ENCODE measurements around the gene PLCH2. TPM values are rescaled to one million over a fixed set of nuclear protein-coding genes. Genes with fewer than 3 reads are reported as not detected.

The PLCH2 gene
- polyA plus RNA-seq, 1 of the 3 experiments (the other 2 are of a cell fraction), result 0.08 TPM

DNA sequence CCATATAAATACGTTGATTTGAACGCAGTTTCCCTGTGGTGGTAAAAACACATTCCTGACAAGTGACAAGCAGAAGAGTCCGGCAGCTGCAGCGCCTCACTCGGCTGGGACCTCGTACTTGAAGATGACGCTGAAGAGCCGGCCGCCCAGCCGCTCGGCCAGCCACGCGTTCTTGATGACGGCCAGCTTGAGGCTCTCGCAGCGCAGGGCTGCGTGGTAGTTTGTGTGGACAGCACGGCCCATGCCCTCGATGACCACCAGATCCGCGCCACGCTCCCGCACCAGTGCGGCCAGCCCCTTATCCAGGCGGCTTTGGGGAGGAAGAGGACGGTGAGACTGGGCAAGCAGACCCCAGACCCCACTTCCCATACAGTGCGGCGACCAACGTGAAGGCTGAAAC lies 32.7 kb downstream of the PLCH2 start (continued):
- TF ChIP-seq, protein P1, sequence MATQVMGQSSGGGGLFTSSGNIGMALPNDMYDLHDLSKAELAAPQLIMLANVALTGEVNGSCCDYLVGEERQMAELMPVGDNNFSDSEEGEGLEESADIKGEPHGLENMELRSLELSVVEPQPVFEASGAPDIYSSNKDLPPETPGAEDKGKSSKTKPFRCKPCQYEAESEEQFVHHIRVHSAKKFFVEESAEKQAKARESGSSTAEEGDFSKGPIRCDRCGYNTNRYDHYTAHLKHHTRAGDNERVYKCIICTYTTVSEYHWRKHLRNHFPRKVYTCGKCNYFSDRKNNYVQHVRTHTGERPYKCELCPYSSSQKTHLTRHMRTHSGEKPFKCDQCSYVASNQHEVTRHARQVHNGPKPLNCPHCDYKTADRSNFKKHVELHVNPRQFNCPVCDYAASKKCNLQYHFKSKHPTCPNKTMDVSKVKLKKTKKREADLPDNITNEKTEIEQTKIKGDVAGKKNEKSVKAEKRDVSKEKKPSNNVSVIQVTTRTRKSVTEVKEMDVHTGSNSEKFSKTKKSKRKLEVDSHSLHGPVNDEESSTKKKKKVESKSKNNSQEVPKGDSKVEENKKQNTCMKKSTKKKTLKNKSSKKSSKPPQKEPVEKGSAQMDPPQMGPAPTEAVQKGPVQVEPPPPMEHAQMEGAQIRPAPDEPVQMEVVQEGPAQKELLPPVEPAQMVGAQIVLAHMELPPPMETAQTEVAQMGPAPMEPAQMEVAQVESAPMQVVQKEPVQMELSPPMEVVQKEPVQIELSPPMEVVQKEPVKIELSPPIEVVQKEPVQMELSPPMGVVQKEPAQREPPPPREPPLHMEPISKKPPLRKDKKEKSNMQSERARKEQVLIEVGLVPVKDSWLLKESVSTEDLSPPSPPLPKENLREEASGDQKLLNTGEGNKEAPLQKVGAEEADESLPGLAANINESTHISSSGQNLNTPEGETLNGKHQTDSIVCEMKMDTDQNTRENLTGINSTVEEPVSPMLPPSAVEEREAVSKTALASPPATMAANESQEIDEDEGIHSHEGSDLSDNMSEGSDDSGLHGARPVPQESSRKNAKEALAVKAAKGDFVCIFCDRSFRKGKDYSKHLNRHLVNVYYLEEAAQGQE (IDR thresholded peaks at IDR 0.05; ENCODE audit: low read depth, low read length), result no peak
- TF ChIP-seq GATA2 (CRISPR knock-in tag; IDR thresholded peaks at IDR 0.05) (no peak), FOSL2 (IDR thresholded peaks at IDR 0.05; ENCODE audit: borderline replicate concordance, low read depth) (no peak)

DNA sequence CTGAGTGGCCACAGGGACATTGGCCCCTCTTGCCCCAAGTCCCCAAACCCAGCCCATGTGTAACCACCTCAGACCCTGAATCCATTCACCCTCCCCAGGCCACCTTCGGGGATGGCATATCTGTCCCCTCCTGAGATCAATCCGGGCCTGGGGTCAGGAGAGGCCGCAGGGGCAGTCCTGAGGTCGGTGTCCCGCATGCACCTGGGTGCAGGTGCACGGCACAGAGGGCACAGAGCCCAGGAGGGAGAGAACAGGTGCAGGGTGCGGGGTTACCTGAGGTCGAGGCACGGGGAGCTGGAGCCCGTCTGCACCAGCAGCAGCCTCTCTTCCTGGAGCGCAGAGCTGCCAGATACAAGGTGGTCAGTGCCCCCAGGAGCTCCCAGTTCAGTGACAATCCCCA lies 33.5 kb downstream of the PLCH2 start:
- Histone ChIP-seq H3K4me3 (ENCODE audit: low read depth in 2 of 2, low read length in 1 of 2) (no peak overlapping the region), H3K9ac (no peak overlapping the region), H3K4me2 (no peak overlapping the region), H3K27ac (ENCODE audit: low read depth in 2 of 2, low read length in 1 of 2) (no peak overlapping the region), H3K9me3 (no peaks in the 10 kb centered on the region), H3K9me2 (no peaks in the 10 kb centered on the region), H3K4me1 (ENCODE audit: control insufficient read depth in 1 of 2, insufficient read depth in 2 of 2, low read depth in 1 of 2, low read length in 1 of 2) (no peaks in the 10 kb centered on the region; a peak in 1 of 4 replicates), H4K20me1 (ENCODE audit: insufficient read depth) (no peaks in the 10 kb centered on the region), H3K79me2 (ENCODE audit: insufficient read depth) (no peaks in the 10 kb centered on the region), H3K27me3 (ENCODE audit: insufficient read depth) (no peaks in the 10 kb centered on the region), H2AFZ (ENCODE audit: low read depth) (no peak overlapping the region), H3K36me3 (replicated peaks in 1 of 2; ENCODE audit: control insufficient read depth in 1 of 2, insufficient read depth in 2 of 2, low read length in 1 of 2) (peaks cover 0 to 60% of the 10 kb centered on the region in 2 experiments), H3F3A (replicated peaks; ENCODE audit: insufficient read depth) (no peaks in the 10 kb centered on the region)
- ChIA-PET CTCF (interaction anchor here (0.9 to 1.3 kb wide), 4 partner anchors 9 to 315 kb away, joined by 3 to 7 read pairs (median 3); partner anchors contain the start of gene FAAP20), POLR2A (no interaction called here)
- WGBS (ENCODE audit: low lambda C conversion rate), result 92% methylated on average over 7 of the region's 11 CpGs
- no peak for TF ChIP-seq TCF12 (IDR thresholded peaks at IDR 0.05)
- no peak for DNase-seq

DNA sequence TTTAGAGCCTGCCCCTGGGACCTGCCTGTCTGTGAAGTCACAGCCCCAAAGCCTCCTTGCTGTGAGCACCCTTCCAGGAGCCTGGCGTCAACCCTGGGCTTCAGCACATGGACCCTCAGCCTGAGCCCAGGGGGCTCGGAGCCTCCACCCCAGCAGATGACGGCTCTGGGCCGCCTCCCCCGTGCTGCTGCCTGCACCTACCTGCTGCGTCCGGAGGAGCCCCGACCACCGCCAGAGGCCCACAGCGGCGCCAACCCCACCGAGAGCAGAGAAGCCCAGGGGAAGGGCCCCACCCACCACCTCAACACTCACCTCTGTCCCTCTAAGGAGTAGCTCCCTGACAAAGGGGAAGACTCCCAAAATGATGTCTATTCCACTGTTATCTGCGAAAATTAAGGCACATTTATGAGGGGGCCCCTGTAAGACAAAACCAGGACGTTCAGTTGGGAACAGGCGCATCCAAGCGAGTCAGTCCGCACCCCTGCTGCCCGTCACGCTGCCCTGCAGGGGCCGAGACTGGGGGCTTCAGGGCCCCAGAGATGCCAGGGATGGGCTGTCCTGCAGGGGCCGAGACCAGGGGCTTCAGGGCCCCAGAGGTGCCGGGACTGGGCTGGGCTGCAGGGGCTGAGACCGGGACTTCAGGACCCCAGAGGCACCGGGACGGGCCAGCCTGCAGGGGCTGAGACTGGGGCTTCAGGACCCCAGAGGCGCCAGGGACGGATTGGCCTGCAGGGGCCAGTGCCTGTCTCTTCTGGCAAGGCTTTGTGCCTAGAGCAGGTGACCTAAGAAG lies 34.5 kb downstream of the PLCH2 start:
- Histone ChIP-seq H3K9ac (no peak overlapping the region), H3K4me2 (no peak overlapping the region), H3K9me2 (no peaks in the 10 kb centered on the region), H3K79me2 (ENCODE audit: insufficient read depth) (no peaks in the 10 kb centered on the region), H3K4me1 (ENCODE audit: control insufficient read depth in 1 of 2, insufficient read depth in 2 of 2, low read depth in 1 of 2, low read length in 1 of 2) (no peaks in the 10 kb centered on the region; a peak in 1 of 4 replicates), H3K4me3 (ENCODE audit: low read depth in 2 of 2, low read length in 1 of 2) (no peak overlapping the region), H4K20me1 (ENCODE audit: insufficient read depth) (no peaks in the 10 kb centered on the region), H3K27ac (ENCODE audit: low read depth in 2 of 2, low read length in 1 of 2) (no peak overlapping the region), H3K9me3 (no peaks in the 10 kb centered on the region), H3K27me3 (ENCODE audit: insufficient read depth) (no peaks in the 10 kb centered on the region), H3K36me3 (replicated peaks in 1 of 2; ENCODE audit: control insufficient read depth in 1 of 2, insufficient read depth in 2 of 2, low read length in 1 of 2) (peaks cover 0 to 69% of the 10 kb centered on the region in 2 experiments), H2AFZ (ENCODE audit: low read depth) (no peak overlapping the region), H3F3A (replicated peaks; ENCODE audit: insufficient read depth) (no peaks in the 10 kb centered on the region)
- ChIA-PET CTCF (interaction anchor here (0.9 to 1.0 kb wide), 2 partner anchors 8 to 50 kb away, joined by 3 to 7 read pairs; no protein-coding TSS in a partner anchor), POLR2A (no interaction called here)
- WGBS (ENCODE audit: low lambda C conversion rate), result 100% methylated on average over 5 of the region's 27 CpGs
- DNase-seq, result no peak
- TF ChIP-seq FOSL2 (IDR thresholded peaks at IDR 0.05; ENCODE audit: borderline replicate concordance, low read depth), result no peak
- TF ChIP-seq, protein P2, sequence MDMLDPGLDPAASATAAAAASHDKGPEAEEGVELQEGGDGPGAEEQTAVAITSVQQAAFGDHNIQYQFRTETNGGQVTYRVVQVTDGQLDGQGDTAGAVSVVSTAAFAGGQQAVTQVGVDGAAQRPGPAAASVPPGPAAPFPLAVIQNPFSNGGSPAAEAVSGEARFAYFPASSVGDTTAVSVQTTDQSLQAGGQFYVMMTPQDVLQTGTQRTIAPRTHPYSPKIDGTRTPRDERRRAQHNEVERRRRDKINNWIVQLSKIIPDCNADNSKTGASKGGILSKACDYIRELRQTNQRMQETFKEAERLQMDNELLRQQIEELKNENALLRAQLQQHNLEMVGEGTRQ (IDR thresholded peaks at IDR 0.05; ENCODE audit: borderline replicate concordance, low read depth, low read length), result no peak
- TF ChIP-seq RCOR1 (IDR thresholded peaks at IDR 0.05; ENCODE audit: low read length), result no peak
- no peak for TF ChIP-seq FOXM1 (IDR thresholded peaks at IDR 0.05; ENCODE audit: low read depth)
- TF ChIP-seq TEAD4 (IDR thresholded peaks at IDR 0.05; ENCODE audit: borderline replicate concordance, insufficient read depth), result no peak
- TF ChIP-seq CHD2 (IDR thresholded peaks at IDR 0.05; ENCODE audit: low read length, partially characterized antibody), result no peak
- TF ChIP-seq POLR2AphosphoS5 (IDR thresholded peaks at IDR 0.05; ENCODE audit: low read depth, low read length), result no peak
- TF ChIP-seq EZH2phosphoT487 (IDR thresholded peaks at IDR 0.05; ENCODE audit: borderline replicate concordance, low read depth), result no peak
- no peak for TF ChIP-seq GATA2 (CRISPR knock-in tag; IDR thresholded peaks at IDR 0.05)
- TF ChIP-seq RFX5 (IDR thresholded peaks at IDR 0.05; ENCODE audit: low read length), result no peak
- TF ChIP-seq RXRA (IDR thresholded peaks at IDR 0.05; ENCODE audit: borderline replicate concordance, low read depth), result no peak
- TF ChIP-seq NRF1 (IDR thresholded peaks at IDR 0.05; ENCODE audit: low read depth, low read length), result no peak
- TF ChIP-seq, protein P1 (IDR thresholded peaks at IDR 0.05; ENCODE audit: low read depth, low read length), result no peak
- no peak for TF ChIP-seq JUND (IDR thresholded peaks at IDR 0.05)
